SK-N-SH (cell line): Measurements from ENCODE around the gene RAMP2. TPM values are rescaled to one million over a fixed set of nuclear protein-coding genes. Genes with fewer than 3 reads are reported as not detected.

Source experiments
- CTCF ChIA-PET: fragments of 300-600, 350-600 bp; formaldehyde crosslinking; extraction: SDS; loops from one replicate; lab custom pipeline; 2021; lab: Yijun Ruan, JAX
- POLR2A ChIA-PET: fragments of 350-600 bp; sonication (Branson Sonifier 250); formaldehyde crosslinking; extraction: SDS; loops from one replicate; lab custom pipeline; 2020; ENCODE audit warnings: antibody characterized with exemption, inconsistent platforms; lab: Yijun Ruan, JAX
- DNase-seq: peaks from one replicate; pipeline ENCODE4 v3.0.0; 2012
- H2AFZ ChIP-seq: fragments of 200-600 bp; sonication (generic); 2 replicates; pipeline ENCODE4 v1.8.1; 2016; ENCODE audit warnings: antibody characterized with exemption, mild to moderate bottlenecking, low read depth
- H3F3A ChIP-seq: fragments of 200-600 bp; sonication (generic); replicated peaks from 2 replicates; pipeline ENCODE3; 2016; ENCODE audit warnings: antibody characterized with exemption, mild to moderate bottlenecking; ENCODE audit not compliant: insufficient read depth
- H3K27ac ChIP-seq, 2 experiments: fragments of 200-500 bp in 1 of 2; fragments of 200-600 bp in 1 of 2; sonication (Bioruptor generic) in 1 of 2; sonication (generic), shearing (Covaris generic) in 1 of 2; 2 replicates each; pipeline versions ENCODE4 v1.5.1 to v1.6.1; 2014 to 2016; ENCODE audit warnings: low read depth in 2 of 2, inconsistent platforms in 1 of 2, low read length in 1 of 2, mild to moderate bottlenecking in 1 of 2, mixed read lengths in 1 of 2
- H3K27me3 ChIP-seq: fragments of 200-600 bp; sonication (generic), shearing (Covaris generic); 2 replicates; pipeline ENCODE4 v1.6.1; 2016; ENCODE audit warnings: mixed run types; ENCODE audit not compliant: insufficient read depth
- H3K36me3 ChIP-seq, 2 experiments: fragments of 200-500 bp in 1 of 2; fragments of 200-600 bp in 1 of 2; sonication (Bioruptor generic) in 1 of 2; sonication (generic) in 1 of 2; replicated peaks in 1 of 2; 2 replicates each; pipeline versions ENCODE3 to v1.5.1; 2014 to 2016; ENCODE audit warnings: low read length in 1 of 2, mild to moderate bottlenecking in 1 of 2; ENCODE audit not compliant: insufficient read depth in 2 of 2, control insufficient read depth in 1 of 2
- H3K4me1 ChIP-seq, 2 experiments: fragments of 200-500 bp in 1 of 2; fragments of 200-600 bp in 1 of 2; sonication (Bioruptor generic) in 1 of 2; sonication (generic), shearing (Covaris generic) in 1 of 2; 2 replicates each; pipeline versions ENCODE4 v1.5.1 to v1.6.1; 2014 to 2016; ENCODE audit warnings: low read depth in 1 of 2, low read length in 1 of 2, mixed run types in 1 of 2; ENCODE audit not compliant: insufficient read depth in 2 of 2, control insufficient read depth in 1 of 2
- H3K4me2 ChIP-seq: fragments of 200-600 bp; sonication (generic), shearing (Covaris generic); 2 replicates; pipeline ENCODE4 v1.6.1; 2017; ENCODE audit warnings: mixed run types
- H3K4me3 ChIP-seq, 2 experiments: fragments of 200-500 bp in 1 of 2; fragments of 200-600 bp in 1 of 2; sonication (Bioruptor generic) in 1 of 2; sonication (generic), shearing (Covaris generic) in 1 of 2; 2 replicates each; pipeline versions ENCODE4 v1.5.1 to v1.8.1; 2014 to 2016; ENCODE audit warnings: low read depth in 2 of 2, inconsistent platforms in 1 of 2, low read length in 1 of 2, mild to moderate bottlenecking in 1 of 2, mixed read lengths in 1 of 2, moderate library complexity in 1 of 2
- H3K79me2 ChIP-seq: fragments of 200-600 bp; sonication (generic); 2 replicates; pipeline ENCODE4 v1.8.1; 2017; ENCODE audit warnings: mild to moderate bottlenecking; ENCODE audit not compliant: insufficient read depth
- H3K9ac ChIP-seq: fragments of 200-600 bp; sonication (generic); 2 replicates; pipeline ENCODE4 v1.6.1; 2017; ENCODE audit warnings: mixed run types
- H3K9me2 ChIP-seq: fragments of 200-600 bp; sonication (generic); 2 replicates; pipeline ENCODE4 v1.6.1; 2017; ENCODE audit warnings: mixed run types
- H3K9me3 ChIP-seq: fragments of 200-600 bp; sonication (generic); 2 replicates; pipeline ENCODE4 v1.6.1; 2017; ENCODE audit warnings: mixed run types, mild to moderate bottlenecking, moderate library complexity
- H4K20me1 ChIP-seq: fragments of 200-600 bp; sonication (generic); 2 replicates; pipeline ENCODE4 v1.6.1; 2017; ENCODE audit warnings: mild to moderate bottlenecking, mixed run types; ENCODE audit not compliant: insufficient read depth
- CHD2 ChIP-seq: fragments of 150-350 bp; IDR thresholded peaks from 2 replicates; pipeline ENCODE4 v1.6.1; 2018; ENCODE audit warnings: low read length; ENCODE audit not compliant: partially characterized antibody
- ELF1 ChIP-seq: IDR thresholded peaks from 2 replicates; pipeline ENCODE4 v1.4.0; 2012
- EZH2phosphoT487 ChIP-seq: fragments of 200-600 bp; sonication (generic); IDR thresholded peaks from 2 replicates; pipeline ENCODE4 v1.6.1; 2017; ENCODE audit warnings: low read depth, mixed run types, mild to moderate bottlenecking, antibody characterized with exemption, moderate library complexity, borderline replicate concordance
- FOSL2 ChIP-seq: IDR thresholded peaks from 2 replicates; pipeline ENCODE4 v1.4.0; 2012; ENCODE audit warnings: low read depth, mild to moderate bottlenecking, moderate library complexity, borderline replicate concordance
- FOXJ3 ChIP-seq: sonication (generic); formaldehyde crosslinking; IDR thresholded peaks from 2 replicates; pipeline ENCODE4 v1.5.1; 2020; ENCODE audit warnings: mild to moderate bottlenecking, missing genetic modification reagents
- FOXM1 ChIP-seq: IDR thresholded peaks from 2 replicates; pipeline ENCODE4 v1.4.0; 2012; ENCODE audit warnings: low read depth, mild to moderate bottlenecking
- MAX ChIP-seq: IDR thresholded peaks from 2 replicates; pipeline ENCODE4 v1.4.0; 2012; ENCODE audit warnings: low read depth
- MEF2A ChIP-seq: IDR thresholded peaks from 2 replicates; pipeline ENCODE4 v1.4.0; 2012; ENCODE audit warnings: low read depth, borderline replicate concordance
- MXI1 ChIP-seq: IDR thresholded peaks from 2 replicates; pipeline ENCODE4 v1.6.1; 2012; ENCODE audit warnings: mild to moderate bottlenecking, low read depth, low read length, improper control_type of control experiment
- NRF1 ChIP-seq: IDR thresholded peaks from 2 replicates; pipeline ENCODE4 v1.6.1; 2012; ENCODE audit warnings: low read depth, mild to moderate bottlenecking, low read length
- POLR2AphosphoS5 ChIP-seq: IDR thresholded peaks from 2 replicates; pipeline ENCODE4 v1.6.1; 2012; ENCODE audit warnings: low read depth, low read length
- RCOR1 ChIP-seq: fragments of 150-350 bp; IDR thresholded peaks from 2 replicates; pipeline ENCODE4 v1.6.1; 2017; ENCODE audit warnings: antibody characterized with exemption, low read length
- REST ChIP-seq: IDR thresholded peaks from 2 replicates; pipeline ENCODE4 v1.6.1; 2012; ENCODE audit warnings: mild to moderate bottlenecking, low read depth, low read length, moderate library complexity
- RFX5 ChIP-seq: IDR thresholded peaks from 2 replicates; pipeline ENCODE4 v1.6.1; 2012; ENCODE audit warnings: mild to moderate bottlenecking, improper control_type of control experiment, low read length
- TAF1 ChIP-seq: IDR thresholded peaks from 2 replicates; pipeline ENCODE4 v1.6.1; 2012; ENCODE audit warnings: low read depth, mild to moderate bottlenecking, low read length, moderate library complexity, borderline replicate concordance
- WGBS: methylation state at CpG from one replicate; pipeline ENCODE4 v1.1.6; 2017; ENCODE audit warnings: low lambda C conversion rate; 5-methylcytosine and 5-hydroxymethylcytosine counted together
- polyA plus RNA-seq, 3 experiments: library from polyadenylated mRNA; depleted of rRNA; stranded (reverse); fragments of >200 nt; gene quantifications; 2 replicates each; pipeline ENCODE4 v1.2.3, GENCODE V29; 2012
- TF ChIP-seq, protein P1 (sequence below): IDR thresholded peaks from 2 replicates; pipeline ENCODE4 v1.4.0; 2012; ENCODE audit warnings: low read depth, borderline replicate concordance

RAMP2 gene
- polyA plus RNA-seq, 1 of the 3 experiments (the other 2 are of a cell fraction): 3.0 TPM

DNA sequence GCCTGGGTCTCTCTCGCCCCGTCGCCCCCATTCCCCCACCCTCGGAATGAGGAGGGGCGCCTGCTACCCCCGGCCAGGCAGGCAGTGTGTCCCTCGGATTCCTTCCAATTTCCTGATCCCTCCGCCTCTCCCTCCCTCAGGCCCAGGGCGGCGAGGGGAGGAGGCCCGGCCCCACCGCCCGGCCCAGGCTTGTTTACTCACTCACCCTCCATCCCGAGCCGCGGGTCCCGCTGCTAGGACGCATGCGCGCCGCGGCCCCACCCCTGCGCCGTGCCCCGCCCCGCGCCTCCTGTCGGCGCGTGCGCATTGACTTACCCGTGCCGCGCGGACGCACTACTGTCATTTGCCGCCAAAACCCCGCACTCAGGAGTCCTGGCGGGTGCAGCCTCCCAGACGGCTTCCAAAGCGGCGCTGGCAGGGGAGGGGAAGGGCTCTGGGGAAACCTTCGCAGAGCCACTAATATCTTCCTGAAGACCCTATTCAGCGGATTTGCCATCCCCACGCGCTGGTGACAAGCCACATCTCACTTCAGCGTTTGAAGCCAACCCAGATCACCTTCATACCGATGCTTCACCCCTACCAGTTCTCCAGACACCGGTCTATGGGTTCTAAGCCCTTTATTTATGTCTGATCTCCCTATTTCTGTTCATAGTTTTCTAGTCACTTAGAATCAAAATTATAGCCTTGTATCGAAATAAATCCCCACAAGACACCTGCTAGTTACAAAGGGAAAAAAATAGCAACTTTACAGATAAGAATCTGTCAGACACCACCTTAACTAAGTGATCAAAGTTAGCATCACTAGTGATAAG lies 16.0 kb upstream of the RAMP2 start, which contains the start of gene EZH1:
Gene EZH1, minus strand, starts transcription at position 235 of the 812 bp plus-strand sequence. CDS start 16,099 bp downstream, outside the sequence.
- Histone ChIP-seq H3K36me3 (no peaks in the 10 kb centered on the region), H3F3A (no peaks in the 10 kb centered on the region), H4K20me1 (no peaks in the 10 kb centered on the region), H3K4me1 (peaks cover 0 to 11% of the 10 kb centered on the region in 2 experiments; a peak in 1 of 4 replicates), H3K27me3 (no peaks in the 10 kb centered on the region; the same call in 1 of the 2 replicates), H3K9me2 (no peaks in the 10 kb centered on the region), H3K27ac (peak within 1 kb of the TSS; percentile 81 to 88), H3K9me3 (no peaks in the 10 kb centered on the region), H2AFZ (peak within 1 kb of the TSS; percentile 95), H3K9ac (peak within 1 kb of the TSS; percentile 89), H3K4me2 (peak within 1 kb of the TSS; percentile 84), H3K4me3 (peak within 1 kb of the TSS; percentile 60 to 70), H3K79me2 (peaks cover 45% of the 10 kb centered on the region)
- DNase-seq: peak; percentile 100
- 11% methylated on average over 26 of the region's 50 CpGs for WGBS
- TF ChIP-seq MXI1 (peak; percentile 54; the same call in 1 of the 2 replicates), POLR2AphosphoS5 (peak; percentile 85), FOXJ3 (CRISPR knock-in tag) (no peak), MAX (peak; percentile 99), RFX5 (no peak), NRF1 (peak; percentile 91), RCOR1 (no peak), TAF1 (peak; percentile 50; the same call in 1 of the 2 replicates)
- TF ChIP-seq, protein P1, sequence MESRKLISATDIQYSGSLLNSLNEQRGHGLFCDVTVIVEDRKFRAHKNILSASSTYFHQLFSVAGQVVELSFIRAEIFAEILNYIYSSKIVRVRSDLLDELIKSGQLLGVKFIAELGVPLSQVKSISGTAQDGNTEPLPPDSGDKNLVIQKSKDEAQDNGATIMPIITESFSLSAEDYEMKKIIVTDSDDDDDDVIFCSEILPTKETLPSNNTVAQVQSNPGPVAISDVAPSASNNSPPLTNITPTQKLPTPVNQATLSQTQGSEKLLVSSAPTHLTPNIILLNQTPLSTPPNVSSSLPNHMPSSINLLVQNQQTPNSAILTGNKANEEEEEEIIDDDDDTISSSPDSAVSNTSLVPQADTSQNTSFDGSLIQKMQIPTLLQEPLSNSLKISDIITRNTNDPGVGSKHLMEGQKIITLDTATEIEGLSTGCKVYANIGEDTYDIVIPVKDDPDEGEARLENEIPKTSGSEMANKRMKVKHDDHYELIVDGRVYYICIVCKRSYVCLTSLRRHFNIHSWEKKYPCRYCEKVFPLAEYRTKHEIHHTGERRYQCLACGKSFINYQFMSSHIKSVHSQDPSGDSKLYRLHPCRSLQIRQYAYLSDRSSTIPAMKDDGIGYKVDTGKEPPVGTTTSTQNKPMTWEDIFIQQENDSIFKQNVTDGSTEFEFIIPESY: no peak
- ChIA-PET POLR2A (no interaction called here), CTCF (interaction anchor here (1.6 to 2.7 kb wide), 2 partner anchors 18 kb away, joined by 3 to 10 read pairs; no protein-coding TSS in a partner anchor)

DNA sequence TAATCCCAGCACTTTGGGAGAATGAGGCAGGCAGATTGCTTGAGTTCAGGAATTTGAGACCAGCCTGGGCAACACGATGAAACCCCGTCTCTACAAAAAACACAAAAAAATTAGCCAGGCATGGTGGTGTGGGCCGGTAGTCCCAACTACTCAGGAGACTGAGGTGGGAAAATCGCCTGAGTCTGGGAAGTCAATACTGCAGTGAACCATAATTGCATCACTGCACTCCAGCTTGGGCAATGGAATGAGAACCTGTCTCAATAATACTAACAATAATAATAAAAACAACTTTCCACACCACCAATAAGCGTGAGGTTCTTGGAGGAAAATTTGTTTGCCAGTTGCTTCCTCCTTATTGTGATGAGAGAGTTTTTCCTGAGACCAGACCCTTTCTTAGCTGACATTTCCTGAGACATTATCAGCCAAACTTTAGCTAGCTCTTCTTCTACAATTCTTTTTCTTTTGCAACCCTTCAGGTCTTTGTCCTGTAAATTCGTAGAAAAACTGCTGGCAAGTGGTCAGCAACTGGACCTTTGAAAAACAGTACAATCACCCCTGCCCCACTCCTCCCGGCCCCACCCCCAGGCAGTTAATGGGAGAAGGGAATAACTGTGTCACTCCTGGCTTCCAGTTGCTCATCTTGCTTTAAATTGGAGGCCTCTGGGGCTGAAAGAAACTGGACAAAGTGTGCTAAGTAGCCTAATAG lies 12.7 kb upstream of the RAMP2 start:
- 50% methylated on average over 7 of the region's 7 CpGs for WGBS
- Histone ChIP-seq H3K27me3 (peaks cover 8% of the 10 kb centered on the region; the same call in 1 of the 2 replicates), H4K20me1 (no peaks in the 10 kb centered on the region), H3K4me1 (peaks cover 0 to 11% of the 10 kb centered on the region in 2 experiments; a peak in 1 of 4 replicates), H3K4me3 (no peak overlapping the region), H3K27ac (no peak overlapping the region), H3K9me2 (no peaks in the 10 kb centered on the region), H3K36me3 (no peaks in the 10 kb centered on the region), H3K79me2 (peaks cover 11% of the 10 kb centered on the region), H3K9ac (no peak overlapping the region), H3K4me2 (no peak overlapping the region), H3F3A (peaks cover 3% of the 10 kb centered on the region), H2AFZ (no peak overlapping the region), H3K9me3 (no peaks in the 10 kb centered on the region)
- CTCF ChIA-PET: interaction anchor here (1.6 to 4.8 kb wide), 3 partner anchors 14 to 76 kb away, joined by 3 to 37 read pairs (median 16); no protein-coding TSS in a partner anchor
- DNase-seq: no peak
- POLR2A ChIA-PET: interaction anchor here (1.1 kb wide), 1 partner anchor 12 kb away, joined by 4 read pairs; the partner anchor contains the start of gene RAMP2
- TF ChIP-seq FOSL2 (no peak), RFX5 (no peak), EZH2phosphoT487 (no peak), FOXM1 (no peak), ELF1 (no peak), CHD2 (no peak), MEF2A (no peak), FOXJ3 (CRISPR knock-in tag) (no peak), REST (no peak)
- TF ChIP-seq, protein P1: no peak
